Stomach smooth muscle (tissue), 2 donors: ENCODE measurements around the gene JAKMIP2.

Experiments
- H3K27ac ChIP-seq: one replicate; pipeline ENCODE4 v1.7.0; 2013; ENCODE audit warnings: mild to moderate bottlenecking, low read length, inconsistent platforms
- H3K27me3 ChIP-seq, 2 donors: one replicate each; pipeline ENCODE4 v1.7.0; 2013; ENCODE audit warnings: low read length in 2 of 2; ENCODE audit not compliant: insufficient read depth in 2 of 2, control insufficient read depth in 1 of 2
- H3K36me3 ChIP-seq, 2 donors: one replicate each; pipeline ENCODE4 v1.7.0; 2013; ENCODE audit warnings: low read length in 2 of 2; ENCODE audit not compliant: control insufficient read depth in 2 of 2, insufficient read depth in 2 of 2
- H3K4me1 ChIP-seq: one replicate; pipeline ENCODE4 v1.7.0; 2013; ENCODE audit warnings: low read length; ENCODE audit not compliant: control insufficient read depth, insufficient read depth
- H3K4me3 ChIP-seq, 2 donors: one replicate each; pipeline ENCODE4 v1.7.0; 2013; ENCODE audit warnings: low read length in 2 of 2
- H3K9ac ChIP-seq, 2 donors: one replicate each; pipeline ENCODE4 v1.7.0; 2013; ENCODE audit warnings: low read length in 2 of 2, mild to moderate bottlenecking in 1 of 2
- H3K9me3 ChIP-seq, 2 donors: one replicate each; pipeline ENCODE4 v1.7.0; 2013; ENCODE audit warnings: low read length in 2 of 2; ENCODE audit not compliant: control insufficient read depth in 2 of 2
- donor health status: healthy.
- donor health status: Pancreatic carcinoma.

JAKMIP2 gene

GRCh38 chr5:147659166-147659929 lies 123.2 kb downstream of the JAKMIP2 start:
- H3K4me3 ChIP-seq, result no peak overlapping the region
- no peaks in the 10 kb centered on the region for H3K9me3 ChIP-seq
- H3K27ac ChIP-seq, result no peak overlapping the region
- H3K36me3 ChIP-seq, result peaks cover 0 to 10% of the 10 kb centered on the region in 2 donors
- H3K27me3 ChIP-seq, result no peaks in the 10 kb centered on the region
- no peaks in the 10 kb centered on the region for H3K4me1 ChIP-seq
- no peak overlapping the region for H3K9ac ChIP-seq

GRCh38 chr5:147658293-147658932 lies 124.1 kb downstream of the JAKMIP2 start:
- no peaks in the 10 kb centered on the region for H3K27me3 ChIP-seq
- H3K4me1 ChIP-seq, result no peaks in the 10 kb centered on the region
- H3K36me3 ChIP-seq, result peaks cover 0 to 10% of the 10 kb centered on the region in 2 donors
- H3K9me3 ChIP-seq, result no peaks in the 10 kb centered on the region
- no peak overlapping the region for H3K27ac ChIP-seq
- no peak overlapping the region for H3K9ac ChIP-seq
- H3K4me3 ChIP-seq, result no peak overlapping the region

- H3K27ac ChIP-seq, result no peak overlapping the region
- no peaks in the 10 kb centered on the region for H3K4me1 ChIP-seq
- H3K9me3 ChIP-seq, result no peaks in the 10 kb centered on the region
- H3K9ac ChIP-seq, result no peak overlapping the region
- H3K4me3 ChIP-seq, result no peak overlapping the region
- no peaks in the 10 kb centered on the region for H3K27me3 ChIP-seq
- peaks cover 0 to 3% of the 10 kb centered on the region in 2 donors for H3K36me3 ChIP-seq
Measured at GRCh38 chr5:147648597-147648996, 133.9 kb downstream of the JAKMIP2 start.

- Histone ChIP-seq H3K27ac (no peak overlapping the region), H3K27me3 (no peaks in the 10 kb centered on the region), H3K9me3 (no peaks in the 10 kb centered on the region), H3K36me3 (peaks cover 0 to 3% of the 10 kb centered on the region in 2 donors), H3K9ac (no peak overlapping the region), H3K4me1 (no peaks in the 10 kb centered on the region), H3K4me3 (no peak overlapping the region)
Measured at GRCh38 chr5:147645197-147645596, 137.3 kb downstream of the JAKMIP2 start.

- H3K4me1 ChIP-seq, result no peaks in the 10 kb centered on the region
- peaks cover 0 to 3% of the 10 kb centered on the region in 2 donors for H3K36me3 ChIP-seq
- H3K4me3 ChIP-seq, result no peak overlapping the region
- H3K27me3 ChIP-seq, result no peaks in the 10 kb centered on the region
- H3K9ac ChIP-seq, result no peak overlapping the region
- no peaks in the 10 kb centered on the region for H3K9me3 ChIP-seq
- no peak overlapping the region for H3K27ac ChIP-seq
Measured at GRCh38 chr5:147644460-147644859, 138.1 kb downstream of the JAKMIP2 start.

- no peak overlapping the region for H3K9ac ChIP-seq
- H3K36me3 ChIP-seq, result peaks cover 0 to 3% of the 10 kb centered on the region in 2 donors
- H3K4me3 ChIP-seq, result no peak overlapping the region
- no peak overlapping the region for H3K27ac ChIP-seq
- no peaks in the 10 kb centered on the region for H3K4me1 ChIP-seq
- H3K27me3 ChIP-seq, result no peaks in the 10 kb centered on the region
- no peaks in the 10 kb centered on the region for H3K9me3 ChIP-seq
Measured at GRCh38 chr5:147643142-147643541, 139.4 kb downstream of the JAKMIP2 start.

GRCh38 chr5:147642666-147643065 lies 139.9 kb downstream of the JAKMIP2 start:
- Histone ChIP-seq H3K27ac (no peak overlapping the region), H3K36me3 (peaks cover 0 to 3% of the 10 kb centered on the region in 2 donors), H3K27me3 (no peaks in the 10 kb centered on the region), H3K9me3 (no peaks in the 10 kb centered on the region), H3K9ac (no peak overlapping the region), H3K4me1 (no peaks in the 10 kb centered on the region), H3K4me3 (no peak overlapping the region)

GRCh38 chr5:147639321-147639720 lies 143.2 kb downstream of the JAKMIP2 start:
- Histone ChIP-seq H3K4me1 (no peaks in the 10 kb centered on the region), H3K9ac (no peak overlapping the region), H3K36me3 (peaks cover 0 to 7% of the 10 kb centered on the region in 2 donors), H3K27me3 (no peaks in the 10 kb centered on the region), H3K9me3 (no peaks in the 10 kb centered on the region), H3K4me3 (no peak overlapping the region), H3K27ac (no peak overlapping the region)

- H3K9me3 ChIP-seq, result no peaks in the 10 kb centered on the region
- no peak overlapping the region for H3K9ac ChIP-seq
- no peaks in the 10 kb centered on the region for H3K4me1 ChIP-seq
Measured at GRCh38 chr5:147636729-147636984, 145.9 kb downstream of the JAKMIP2 start.

GRCh38 chr5:147635882-147636728 lies 146.4 kb downstream of the JAKMIP2 start:
- Histone ChIP-seq H3K4me3 (no peak overlapping the region), H3K9ac (no peak overlapping the region), H3K4me1 (no peaks in the 10 kb centered on the region), H3K36me3 (peaks cover 0 to 5% of the 10 kb centered on the region in 2 donors), H3K27ac (no peak overlapping the region), H3K9me3 (no peaks in the 10 kb centered on the region), H3K27me3 (no peaks in the 10 kb centered on the region)

More at GRCh38 chr5:147636729-147636984, 145.9 kb downstream of the JAKMIP2 start:
- H3K36me3 ChIP-seq, result peaks cover 0 to 5% of the 10 kb centered on the region in 2 donors
- no peaks in the 10 kb centered on the region for H3K27me3 ChIP-seq
- no peak overlapping the region for H3K4me3 ChIP-seq
- no peak overlapping the region for H3K27ac ChIP-seq
